Measurements from ENCODE around the gene UBE2I.

UBE2I gene

DNA sequence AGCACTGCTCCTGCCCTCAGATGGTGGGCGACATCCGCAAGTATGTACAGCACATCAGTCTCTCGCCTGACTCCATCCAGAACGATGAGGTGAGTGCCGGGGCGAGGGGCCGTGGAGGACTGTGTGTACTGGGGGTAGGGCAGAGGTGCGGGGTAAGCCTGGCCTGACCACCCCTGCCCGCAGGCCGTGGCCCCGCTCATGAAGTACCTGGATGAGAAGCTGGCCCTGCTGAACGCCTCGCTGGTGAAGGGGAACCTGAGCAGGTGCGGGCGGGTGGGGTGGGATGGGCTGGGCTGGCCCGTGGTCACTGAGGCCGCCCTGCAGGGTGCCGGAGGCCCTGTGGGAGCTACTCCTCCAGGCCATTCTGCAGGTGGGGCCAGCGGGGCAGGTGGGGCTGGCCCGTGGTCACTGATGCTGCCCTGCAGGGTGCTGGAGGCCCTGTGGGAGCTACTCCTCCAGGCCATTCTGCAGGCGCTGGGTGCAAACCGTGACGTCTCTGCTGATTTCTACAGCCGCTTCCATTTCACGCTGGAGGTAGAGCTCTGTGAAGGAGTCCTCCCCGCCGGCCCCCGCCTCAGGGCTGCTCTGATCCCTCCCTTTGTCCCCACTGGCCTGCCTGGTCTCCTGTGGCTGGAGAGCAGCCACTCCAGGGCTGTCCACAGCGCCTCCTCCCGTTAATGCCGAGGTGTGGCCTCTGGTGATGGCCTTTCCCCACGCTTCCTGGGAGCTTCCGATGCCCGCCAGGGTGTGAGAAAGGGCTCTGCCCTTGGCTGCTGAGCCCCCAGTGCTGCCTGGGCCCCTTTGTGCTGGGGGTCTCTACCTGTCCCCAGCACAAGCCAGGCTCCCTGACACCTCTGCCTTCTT is 37.2 kb downstream of the UBE2I start:
- Histone ChIP-seq H4K20me1 (ENCODE audit: insufficient read depth, low read length) (no peaks in the 10 kb centered on the region), H3K36me3 (replicated peaks; ENCODE audit: insufficient read depth, low read length) (no peaks in the 10 kb centered on the region), H3K27ac (ENCODE audit: low read length) (no peak overlapping the region), H3K9ac (ENCODE audit: low read length) (no peak overlapping the region), H2AFZ (ENCODE audit: low read length) (no peak overlapping the region), H3K4me3 (ENCODE audit: low read length) (no peak overlapping the region), H3K4me2 (ENCODE audit: low read depth, low read length) (no peak overlapping the region), H3K4me1 (ENCODE audit: low read length) (peaks cover 7% of the 10 kb centered on the region), H3K9me2 (replicated peaks; ENCODE audit: insufficient read depth, low read length) (no peaks in the 10 kb centered on the region), H3K27me3 (replicated peaks; ENCODE audit: insufficient read depth, low read length) (no peaks in the 10 kb centered on the region; the same call in 1 of the 2 replicates), H3F3A (ENCODE audit: insufficient read depth, low read length) (no peaks in the 10 kb centered on the region), H3K79me2 (ENCODE audit: low read length) (peaks cover 18% of the 10 kb centered on the region), H3K9me3 (replicated peaks; ENCODE audit: insufficient read depth, low read length) (no peaks in the 10 kb centered on the region)
- TF ChIP-seq EZH2 (optimal IDR thresholded peaks at IDR 0.05; ENCODE audit: low read depth, low read length) (no peak), EZH2phosphoT487 (IDR thresholded peaks at IDR 0.05; ENCODE audit: low read length) (no peak)
- TF ChIP-seq, protein P1, sequence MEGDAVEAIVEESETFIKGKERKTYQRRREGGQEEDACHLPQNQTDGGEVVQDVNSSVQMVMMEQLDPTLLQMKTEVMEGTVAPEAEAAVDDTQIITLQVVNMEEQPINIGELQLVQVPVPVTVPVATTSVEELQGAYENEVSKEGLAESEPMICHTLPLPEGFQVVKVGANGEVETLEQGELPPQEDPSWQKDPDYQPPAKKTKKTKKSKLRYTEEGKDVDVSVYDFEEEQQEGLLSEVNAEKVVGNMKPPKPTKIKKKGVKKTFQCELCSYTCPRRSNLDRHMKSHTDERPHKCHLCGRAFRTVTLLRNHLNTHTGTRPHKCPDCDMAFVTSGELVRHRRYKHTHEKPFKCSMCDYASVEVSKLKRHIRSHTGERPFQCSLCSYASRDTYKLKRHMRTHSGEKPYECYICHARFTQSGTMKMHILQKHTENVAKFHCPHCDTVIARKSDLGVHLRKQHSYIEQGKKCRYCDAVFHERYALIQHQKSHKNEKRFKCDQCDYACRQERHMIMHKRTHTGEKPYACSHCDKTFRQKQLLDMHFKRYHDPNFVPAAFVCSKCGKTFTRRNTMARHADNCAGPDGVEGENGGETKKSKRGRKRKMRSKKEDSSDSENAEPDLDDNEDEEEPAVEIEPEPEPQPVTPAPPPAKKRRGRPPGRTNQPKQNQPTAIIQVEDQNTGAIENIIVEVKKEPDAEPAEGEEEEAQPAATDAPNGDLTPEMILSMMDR (IDR thresholded peaks at IDR 0.05; ENCODE audit: low read length) = no peak
- no peak for DNase-seq

DNA sequence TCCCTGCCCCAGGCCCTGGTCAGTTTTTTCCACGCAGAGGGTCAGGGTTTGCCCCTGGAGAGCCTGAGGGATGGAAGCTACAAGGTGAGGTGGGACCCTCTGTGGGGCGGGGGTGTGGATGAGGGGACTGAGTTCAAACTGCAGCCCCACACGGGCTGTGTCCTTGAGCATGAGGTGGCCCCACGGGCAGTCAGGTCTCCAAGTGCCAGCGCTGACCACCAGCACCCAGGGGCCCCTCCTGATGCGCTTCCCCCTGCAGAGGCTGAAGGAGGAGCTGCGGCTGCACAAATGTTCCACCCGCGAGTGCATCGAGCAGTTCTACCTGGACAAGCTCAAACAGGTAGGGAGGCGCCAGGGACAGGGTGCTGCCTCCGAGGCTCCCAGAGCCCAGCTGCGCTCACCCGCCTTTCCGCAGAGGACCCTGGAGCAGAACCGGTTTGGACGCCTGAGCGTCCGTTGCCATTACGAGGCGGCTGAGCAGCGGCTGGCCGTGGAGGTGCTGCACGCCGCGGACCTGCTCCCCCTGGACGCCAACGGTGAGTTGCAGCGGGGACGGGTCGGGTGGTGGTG is 37.9 kb downstream of the UBE2I start:
- Histone ChIP-seq H3K9me3 (replicated peaks; ENCODE audit: insufficient read depth, low read length) (no peaks in the 10 kb centered on the region), H3K36me3 (replicated peaks; ENCODE audit: insufficient read depth, low read length) (no peaks in the 10 kb centered on the region), H4K20me1 (ENCODE audit: insufficient read depth, low read length) (no peaks in the 10 kb centered on the region), H3K9me2 (replicated peaks; ENCODE audit: insufficient read depth, low read length) (no peaks in the 10 kb centered on the region), H3K4me1 (ENCODE audit: low read length) (peaks cover 2% of the 10 kb centered on the region), H2AFZ (ENCODE audit: low read length) (no peak overlapping the region), H3K4me2 (ENCODE audit: low read depth, low read length) (no peak overlapping the region), H3K27me3 (replicated peaks; ENCODE audit: insufficient read depth, low read length) (no peaks in the 10 kb centered on the region; the same call in 1 of the 2 replicates), H3F3A (ENCODE audit: insufficient read depth, low read length) (no peaks in the 10 kb centered on the region), H3K79me2 (ENCODE audit: low read length) (peaks cover 24% of the 10 kb centered on the region), H3K9ac (ENCODE audit: low read length) (no peak overlapping the region), H3K4me3 (ENCODE audit: low read length) (no peak overlapping the region), H3K27ac (ENCODE audit: low read length) (no peak overlapping the region)
- DNase-seq = no peak
- TF ChIP-seq, protein P1 (IDR thresholded peaks at IDR 0.05; ENCODE audit: low read length) = no peak
- TF ChIP-seq EZH2 (optimal IDR thresholded peaks at IDR 0.05; ENCODE audit: low read depth, low read length) (no peak), EZH2phosphoT487 (IDR thresholded peaks at IDR 0.05; ENCODE audit: low read length) (no peak)

DNA sequence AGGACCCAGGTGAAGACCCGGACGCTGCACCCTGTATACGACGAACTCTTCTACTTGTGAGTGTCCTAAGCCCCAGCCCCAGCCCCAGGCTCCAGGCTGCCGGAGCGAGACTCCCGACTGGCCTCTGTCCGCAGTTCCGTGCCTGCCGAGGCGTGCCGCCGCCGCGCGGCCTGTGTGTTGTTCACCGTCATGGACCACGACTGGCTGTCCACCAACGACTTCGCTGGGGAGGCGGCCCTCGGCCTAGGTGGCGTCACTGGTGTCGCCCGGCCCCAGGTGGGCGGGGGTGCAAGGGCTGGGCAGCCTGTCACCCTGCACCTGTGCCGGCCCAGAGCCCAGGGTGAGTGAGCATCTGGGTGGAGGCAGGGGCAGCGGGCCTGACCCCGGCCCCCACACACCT is 38.5 kb downstream of the UBE2I start:
- Histone ChIP-seq H3K4me1 (ENCODE audit: low read length) (peaks cover 4% of the 10 kb centered on the region; the same call in 1 of the 2 replicates), H3K4me2 (ENCODE audit: low read depth, low read length) (no peak overlapping the region), H3K79me2 (ENCODE audit: low read length) (peaks cover 30% of the 10 kb centered on the region), H3K9me2 (replicated peaks; ENCODE audit: insufficient read depth, low read length) (no peaks in the 10 kb centered on the region), H2AFZ (ENCODE audit: low read length) (no peak overlapping the region), H3K36me3 (replicated peaks; ENCODE audit: insufficient read depth, low read length) (no peaks in the 10 kb centered on the region), H4K20me1 (ENCODE audit: insufficient read depth, low read length) (no peaks in the 10 kb centered on the region), H3K27me3 (replicated peaks; ENCODE audit: insufficient read depth, low read length) (no peaks in the 10 kb centered on the region; the same call in 1 of the 2 replicates), H3K9ac (ENCODE audit: low read length) (no peak overlapping the region), H3K9me3 (replicated peaks; ENCODE audit: insufficient read depth, low read length) (no peaks in the 10 kb centered on the region), H3F3A (ENCODE audit: insufficient read depth, low read length) (no peaks in the 10 kb centered on the region), H3K27ac (ENCODE audit: low read length) (no peak overlapping the region), H3K4me3 (ENCODE audit: low read length) (no peak overlapping the region)
- DNase-seq = no peak
- TF ChIP-seq EZH2phosphoT487 (IDR thresholded peaks at IDR 0.05; ENCODE audit: low read length) (no peak), EZH2 (optimal IDR thresholded peaks at IDR 0.05; ENCODE audit: low read depth, low read length) (no peak)
- TF ChIP-seq, protein P1 (IDR thresholded peaks at IDR 0.05; ENCODE audit: low read length) = no peak
